Measurements from ENCODE around the gene SLC23A2.
"Not testable (repeated sequence)": the region's sequence is repeated elsewhere in the genome, so short reads cannot be mapped to it uniquely, and the experiment has no call there.

Gene SLC23A2

DNA sequence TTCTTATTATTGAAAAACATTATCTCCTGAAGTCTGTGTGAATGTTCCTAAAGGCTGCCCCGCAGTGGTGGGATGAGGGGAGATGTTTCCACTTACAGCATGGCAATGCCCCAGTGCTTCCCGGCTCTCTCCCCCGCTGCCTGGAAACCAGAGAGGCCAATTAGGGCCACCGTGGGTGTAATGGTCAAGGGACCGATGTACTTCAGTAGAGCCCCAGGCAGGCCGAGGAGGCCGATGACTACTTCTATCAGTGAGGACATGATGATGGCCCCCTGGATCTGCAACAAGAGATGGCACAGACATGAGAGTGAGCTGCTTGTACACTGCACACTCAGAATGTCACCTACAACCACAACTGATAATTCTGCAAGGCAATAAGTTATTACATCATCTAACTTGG, 117.8 kb downstream of the SLC23A2 start:
- in situ Hi-C loops (cut with MboI; ENCODE audit: low sequenced_read_pairs) = no loop called here

DNA sequence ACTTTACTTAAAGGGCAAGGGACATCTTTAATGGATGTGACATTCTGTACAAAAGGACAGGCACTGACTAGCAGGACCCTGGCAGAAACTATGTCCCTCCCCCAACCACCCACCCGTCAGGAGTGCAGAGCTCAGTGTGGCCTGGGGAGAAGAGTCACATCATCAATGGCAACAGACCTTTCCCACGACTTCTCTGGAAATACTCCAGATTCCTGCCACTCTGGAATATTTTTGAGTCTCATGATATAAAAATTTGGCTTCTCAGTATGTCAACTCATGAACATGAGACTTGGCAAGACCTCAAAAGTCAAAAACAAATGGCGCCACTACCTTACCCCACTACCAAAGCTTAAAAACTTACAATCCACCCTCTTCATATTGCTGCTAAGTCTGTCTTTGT, 118.3 kb downstream of the SLC23A2 start:
- in situ Hi-C loops (cut with MboI; ENCODE audit: low sequenced_read_pairs) = no loop called here

DNA sequence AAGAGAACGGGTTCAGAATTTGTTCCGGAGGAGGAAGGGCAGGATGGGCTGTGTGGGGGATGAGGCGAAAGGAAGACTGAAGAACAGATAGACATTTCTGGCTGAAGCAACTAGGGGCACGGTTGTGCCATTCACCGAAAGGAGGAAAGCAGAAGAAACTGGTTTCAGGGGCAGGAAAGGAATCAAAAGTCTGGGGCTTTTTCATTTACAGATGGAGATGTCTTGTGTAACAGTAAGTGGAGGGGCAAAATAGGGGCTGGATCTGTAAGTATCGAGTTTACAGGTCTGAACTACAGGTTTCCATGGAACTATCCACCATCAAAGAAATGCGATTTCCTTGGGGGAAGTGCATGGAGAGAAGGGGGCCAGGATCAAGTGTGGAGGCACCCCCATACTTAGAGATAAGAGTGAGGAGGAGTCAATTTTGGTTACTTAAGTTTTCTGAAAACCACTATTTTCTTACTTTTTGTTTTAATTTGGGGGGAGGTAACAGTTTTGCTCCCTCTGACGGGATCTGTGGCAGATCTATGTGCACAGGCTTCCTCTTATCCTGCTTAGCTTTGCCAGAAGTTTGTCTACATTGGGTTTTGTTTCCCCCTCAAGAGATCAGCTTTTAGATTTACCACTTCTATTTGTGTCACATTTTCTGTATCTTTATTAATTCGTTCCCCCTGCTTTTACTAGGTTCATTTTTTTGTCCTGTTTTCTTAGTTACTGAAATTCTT, 120.1 kb downstream of the SLC23A2 start:
- in situ Hi-C loops (cut with MboI; ENCODE audit: low sequenced_read_pairs) = no loop called here

DNA sequence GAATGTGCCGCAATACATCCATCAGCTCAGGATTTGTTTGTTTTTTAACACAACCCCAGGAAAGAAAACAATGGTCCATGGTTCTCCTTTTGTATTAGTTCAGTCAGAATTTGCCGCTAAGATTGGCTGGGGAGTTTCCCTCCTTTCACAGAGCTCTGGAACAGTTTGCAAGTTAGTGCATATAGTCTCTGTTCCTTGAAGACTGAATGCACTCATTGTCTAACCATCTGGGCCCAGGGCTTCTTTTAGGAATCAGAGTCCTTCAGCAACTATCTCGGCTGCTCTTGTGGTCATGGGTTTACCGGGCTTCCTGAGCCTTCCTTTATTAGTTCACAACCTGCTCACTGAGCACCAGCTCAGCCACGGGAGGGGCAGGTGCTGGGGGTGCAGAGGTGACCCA, 121.3 kb downstream of the SLC23A2 start:
- in situ Hi-C loops (cut with MboI; ENCODE audit: low sequenced_read_pairs) = no loop called here

DNA sequence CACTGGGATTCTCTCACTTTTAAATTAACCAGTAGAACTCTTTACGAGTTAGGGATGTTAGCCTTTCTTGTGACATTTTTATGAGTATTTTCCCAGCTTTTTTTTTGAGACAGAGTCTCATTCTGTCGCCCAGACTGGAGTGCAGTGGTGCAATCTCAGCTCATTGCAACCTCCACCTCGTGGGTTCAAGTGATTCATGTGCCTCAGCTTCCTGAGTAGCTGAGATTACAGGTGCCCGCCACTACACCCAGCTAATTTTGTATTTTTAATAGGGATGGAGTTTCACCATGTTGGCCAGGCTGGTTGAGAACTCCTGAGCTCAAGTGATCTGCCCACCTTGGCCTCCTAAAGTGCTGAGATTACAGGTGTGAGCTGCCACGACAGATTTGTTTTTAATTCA, 123.2 kb downstream of the SLC23A2 start:
- in situ Hi-C loops (cut with MboI; ENCODE audit: low sequenced_read_pairs) = not testable (repeated sequence)

DNA sequence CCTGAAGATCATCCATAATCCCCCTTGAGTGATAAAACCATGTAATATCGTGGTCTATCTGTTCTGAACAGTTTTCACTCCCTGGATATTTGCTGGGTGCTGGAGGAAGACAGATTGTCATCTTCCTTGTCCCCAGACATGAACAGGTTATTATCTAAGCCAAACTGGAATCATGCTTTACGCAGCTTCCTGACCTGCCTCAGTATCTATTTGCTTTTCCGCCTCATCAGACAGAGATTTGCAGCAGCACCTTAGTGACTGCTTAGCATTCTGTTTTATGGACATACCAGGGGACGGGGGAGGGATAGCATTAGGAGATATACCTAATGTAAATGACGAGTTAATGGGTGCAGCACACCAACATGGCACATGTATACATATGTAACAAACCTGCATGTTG, 124.6 kb downstream of the SLC23A2 start:
- in situ Hi-C loops (cut with MboI; ENCODE audit: low sequenced_read_pairs) = no loop called here

DNA sequence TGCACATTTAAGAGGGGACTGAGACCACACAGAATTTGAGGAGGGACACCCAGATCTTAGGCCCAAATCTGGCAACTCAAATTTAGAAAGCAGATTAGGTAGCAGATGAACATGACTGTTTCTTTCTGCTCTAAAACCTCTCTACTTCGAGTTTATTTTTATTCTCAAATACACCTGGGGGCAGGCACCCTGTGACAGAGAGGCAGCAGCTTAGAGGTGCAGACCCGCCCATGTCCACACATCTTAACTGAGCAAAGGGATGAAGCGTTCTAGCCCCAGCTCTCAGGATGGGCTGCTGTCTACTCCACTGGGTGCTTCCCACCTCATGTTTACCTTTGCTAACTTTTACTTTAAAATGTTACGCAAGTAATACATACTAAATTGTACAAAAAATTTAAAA, 125.0 kb downstream of the SLC23A2 start:
- in situ Hi-C loops (cut with MboI; ENCODE audit: low sequenced_read_pairs) = no loop called here

DNA sequence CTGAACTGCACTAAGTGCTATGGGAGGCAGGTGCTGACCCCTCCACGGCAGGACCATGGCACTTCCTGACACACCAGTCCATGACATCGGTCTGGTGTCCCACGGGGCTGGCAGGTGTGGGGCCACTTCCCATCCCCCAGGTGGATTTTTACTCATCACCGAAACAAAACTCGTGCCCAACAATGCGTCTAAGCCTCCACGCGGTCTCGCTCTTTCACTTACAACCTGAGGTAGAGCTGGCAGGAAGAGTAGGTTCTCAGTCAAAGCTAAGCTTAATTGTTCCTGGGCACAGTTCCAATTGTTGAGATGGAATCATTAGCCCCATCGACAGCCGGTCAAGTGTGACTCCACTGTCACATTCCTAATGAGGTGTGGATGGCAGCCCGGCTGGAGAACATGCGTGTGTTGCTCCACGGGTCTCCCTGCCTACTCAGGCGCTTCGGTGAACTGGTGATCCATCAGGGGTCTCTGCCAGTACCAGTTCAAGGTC, 125.7 kb downstream of the SLC23A2 start:
- in situ Hi-C loops (cut with MboI; ENCODE audit: low sequenced_read_pairs) = no loop called here

DNA sequence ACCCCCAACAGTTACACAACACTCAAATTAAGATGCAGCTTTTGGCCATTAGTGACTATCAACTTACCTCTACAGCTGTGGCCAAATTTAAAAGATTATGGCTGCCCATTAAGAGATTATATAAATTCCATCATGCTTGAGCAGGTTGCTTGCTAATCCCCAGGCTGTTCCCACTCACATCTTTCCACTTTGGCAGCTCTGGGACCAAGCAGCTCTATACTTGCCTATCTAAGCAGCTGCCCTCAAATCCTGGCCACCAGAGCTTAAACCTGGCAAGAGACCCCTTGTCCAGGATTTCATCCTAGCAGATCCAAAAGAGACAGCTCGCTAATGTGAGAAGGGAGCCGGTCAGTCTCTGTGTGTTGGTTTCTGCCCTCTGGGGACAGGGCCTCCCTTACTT, 127.9 kb downstream of the SLC23A2 start:
- in situ Hi-C loops (cut with MboI; ENCODE audit: low sequenced_read_pairs) = no loop called here

DNA sequence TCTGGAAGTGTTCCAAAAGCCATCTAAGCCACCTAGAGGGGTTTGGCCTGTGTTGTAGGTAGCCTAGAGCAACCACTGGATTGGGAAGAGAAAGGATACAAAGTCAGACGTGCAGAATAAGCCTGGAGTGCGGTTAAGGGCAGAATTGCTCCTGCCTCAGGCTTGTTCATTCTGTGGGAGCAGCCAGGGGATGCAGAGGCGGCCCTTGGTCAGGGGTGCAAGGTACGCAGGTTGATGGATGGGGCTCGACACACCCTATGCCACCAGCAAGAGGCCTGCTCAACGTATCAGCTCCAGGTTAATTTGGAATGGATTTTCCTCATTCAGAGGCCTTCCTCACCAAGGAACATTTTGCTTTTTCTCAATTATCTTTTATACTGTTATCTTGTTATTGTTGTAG, 129.8 kb downstream of the SLC23A2 start:
- in situ Hi-C loops (cut with MboI; ENCODE audit: low sequenced_read_pairs) = no loop called here

DNA sequence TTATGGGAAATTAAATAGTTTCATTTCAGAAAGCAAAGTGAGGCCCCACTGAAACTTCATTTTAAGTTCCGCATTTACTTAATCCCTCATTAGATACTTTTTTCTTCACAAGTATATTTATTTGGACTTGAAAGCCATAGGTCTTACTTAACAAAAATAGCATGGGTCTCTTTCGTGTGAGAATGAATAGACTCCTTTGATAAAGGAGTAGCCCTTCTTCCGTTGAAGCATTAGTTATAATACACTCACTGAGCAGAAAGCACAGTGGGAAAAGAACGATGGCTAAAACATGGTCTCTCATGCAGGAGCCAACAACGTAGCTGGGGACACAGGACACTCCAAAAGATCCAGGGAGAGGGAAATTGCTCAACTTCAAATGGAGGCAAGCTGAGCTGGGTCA, 130.4 kb downstream of the SLC23A2 start:
- in situ Hi-C loops (cut with MboI; ENCODE audit: low sequenced_read_pairs) = no loop called here

DNA sequence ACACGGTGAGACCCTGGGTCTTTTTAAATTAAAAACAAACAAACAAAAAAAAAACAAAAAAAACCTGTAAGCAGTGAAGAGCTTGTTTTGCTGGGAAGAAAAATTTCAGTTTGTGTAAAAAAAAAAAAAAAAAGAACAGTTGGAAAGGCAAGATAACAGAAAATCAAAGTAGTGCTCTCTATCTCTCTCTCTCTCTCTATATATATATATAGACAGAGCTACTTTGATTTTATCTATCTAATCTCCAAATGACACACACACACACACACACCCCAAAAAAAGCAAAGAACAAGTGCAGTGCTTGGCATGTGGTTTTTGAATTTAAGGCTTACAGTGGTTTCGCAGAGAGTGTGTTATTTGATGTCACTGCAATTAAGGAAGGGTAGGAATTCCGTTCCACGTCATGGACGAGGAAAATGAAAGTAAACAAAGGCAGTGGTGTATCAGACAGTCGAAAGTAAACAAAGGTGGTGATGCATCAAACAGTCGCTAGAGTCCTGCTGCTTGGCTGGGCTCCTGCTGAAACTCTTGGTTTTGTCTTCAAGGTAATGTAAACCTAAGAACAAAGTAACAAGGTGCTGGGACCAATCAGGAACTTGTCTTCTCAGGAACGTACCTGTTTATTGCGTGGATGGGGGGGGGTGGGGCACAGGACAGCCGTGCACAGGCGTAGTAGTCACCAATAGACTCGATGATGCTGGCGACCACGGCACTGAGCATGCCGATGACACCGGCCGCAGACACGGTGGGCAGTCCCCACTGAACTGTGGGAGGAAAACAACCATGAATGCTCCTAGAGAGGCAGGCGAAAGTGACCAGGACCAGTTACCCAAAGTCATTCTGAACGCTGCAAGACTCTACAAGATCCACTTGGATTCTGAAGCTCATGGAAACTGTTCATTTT, 131.8 kb downstream of the SLC23A2 start:
- in situ Hi-C loops (cut with MboI; ENCODE audit: low sequenced_read_pairs) = no loop called here

DNA sequence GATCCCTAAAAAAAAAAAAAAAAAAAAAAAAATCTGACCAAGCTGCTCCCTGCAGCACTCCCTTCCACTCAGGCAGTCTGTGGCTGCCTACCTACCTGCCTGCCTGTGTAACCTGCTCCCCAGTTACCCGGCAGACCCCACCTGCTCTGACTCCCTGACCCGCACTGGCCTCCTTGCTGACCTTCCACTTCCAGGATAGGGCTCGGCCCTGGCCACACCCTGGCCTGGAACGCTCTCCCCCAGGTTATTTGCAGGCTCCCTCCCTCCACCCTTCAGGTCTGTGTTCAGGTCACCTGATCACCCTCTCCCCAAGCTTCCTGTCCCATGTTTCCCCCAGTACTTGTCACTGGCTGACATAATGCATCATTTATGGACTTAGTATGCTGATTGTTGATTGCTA, 134.3 kb downstream of the SLC23A2 start:
- in situ Hi-C loops (cut with MboI; ENCODE audit: low sequenced_read_pairs) = no loop called here

DNA sequence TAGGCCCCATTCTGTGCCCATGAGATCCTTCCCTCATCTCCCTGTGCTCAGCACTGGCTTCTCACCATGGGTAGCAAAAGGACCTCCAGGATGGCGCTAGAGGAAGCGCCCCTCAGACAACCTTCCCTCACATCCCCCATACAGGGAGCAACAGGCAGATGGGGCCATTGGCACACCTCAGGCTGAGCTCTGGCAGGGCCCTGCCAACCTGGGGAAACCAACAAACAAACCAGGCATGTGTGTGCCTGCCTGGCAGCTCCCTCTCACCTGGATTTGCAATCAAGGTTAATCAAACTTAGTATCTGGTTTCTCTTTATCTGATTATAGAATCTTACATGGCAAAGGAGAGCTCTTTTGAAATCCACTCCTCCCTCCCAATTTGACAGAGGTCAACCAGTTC, 134.9 kb downstream of the SLC23A2 start:
- in situ Hi-C loops (cut with MboI; ENCODE audit: low sequenced_read_pairs) = no loop called here

DNA sequence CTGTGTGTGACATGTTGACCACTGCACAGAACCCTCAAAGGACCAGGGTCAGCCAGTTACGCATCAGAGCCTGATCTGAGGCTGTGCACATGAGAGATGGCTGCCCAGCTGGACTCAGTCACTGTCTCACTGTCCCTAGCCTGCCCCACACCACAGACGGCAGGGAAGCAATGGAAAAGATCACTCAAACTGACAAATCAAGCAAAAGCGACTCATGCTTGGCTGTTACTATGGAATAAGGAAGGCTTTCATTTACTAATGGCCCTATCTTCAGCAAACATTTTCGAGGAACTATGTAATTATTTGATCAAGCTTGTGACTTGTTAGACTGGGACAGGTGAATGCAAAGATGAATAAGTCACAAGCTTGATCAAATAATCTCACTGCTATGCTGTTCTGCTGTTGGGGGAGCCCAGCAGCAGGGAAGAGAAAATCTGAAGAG, 137.0 kb downstream of the SLC23A2 start:
- in situ Hi-C loops (cut with MboI; ENCODE audit: low sequenced_read_pairs) = no loop called here

DNA sequence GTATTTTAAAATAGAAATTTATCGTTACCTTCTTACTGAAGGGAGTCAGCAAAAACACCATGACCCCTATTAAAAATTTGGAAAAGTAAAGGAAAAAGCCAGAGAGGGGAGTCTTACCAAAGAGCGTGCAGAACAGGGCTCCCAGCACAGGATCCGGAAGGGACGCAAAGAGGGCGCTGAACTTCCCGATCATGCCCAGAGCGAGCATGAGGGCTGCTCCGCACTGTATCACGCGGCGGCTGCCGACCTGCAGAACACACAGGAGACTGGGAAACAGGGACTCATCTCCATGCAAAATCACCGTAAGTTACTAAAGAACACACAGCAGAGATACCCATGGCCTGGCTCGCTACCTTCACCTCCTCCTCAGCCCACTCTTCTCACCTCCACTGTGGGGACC, 138.6 kb downstream of the SLC23A2 start:
- in situ Hi-C loops (cut with MboI; ENCODE audit: low sequenced_read_pairs) = no loop called here

DNA sequence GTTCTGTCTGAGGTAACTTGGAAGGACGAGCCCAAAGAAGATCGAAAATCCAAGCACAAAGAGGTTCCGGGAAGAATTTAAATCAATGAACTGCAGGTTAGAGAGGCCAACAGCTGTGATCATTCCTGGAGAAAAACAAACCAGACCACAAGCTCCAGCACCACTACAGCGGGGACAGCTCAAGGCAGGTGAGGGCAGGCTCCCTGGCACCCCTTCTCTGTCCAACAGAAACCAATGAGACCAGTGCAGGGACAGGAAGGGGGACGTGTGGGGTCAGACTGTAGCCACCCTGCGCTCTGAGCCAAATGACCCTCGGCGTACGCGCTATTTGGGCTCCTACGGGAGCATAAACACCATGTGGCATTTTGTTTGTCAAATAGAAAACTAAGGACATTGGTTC, 139.3 kb downstream of the SLC23A2 start:
- in situ Hi-C loops (cut with MboI; ENCODE audit: low sequenced_read_pairs) = no loop called here

DNA sequence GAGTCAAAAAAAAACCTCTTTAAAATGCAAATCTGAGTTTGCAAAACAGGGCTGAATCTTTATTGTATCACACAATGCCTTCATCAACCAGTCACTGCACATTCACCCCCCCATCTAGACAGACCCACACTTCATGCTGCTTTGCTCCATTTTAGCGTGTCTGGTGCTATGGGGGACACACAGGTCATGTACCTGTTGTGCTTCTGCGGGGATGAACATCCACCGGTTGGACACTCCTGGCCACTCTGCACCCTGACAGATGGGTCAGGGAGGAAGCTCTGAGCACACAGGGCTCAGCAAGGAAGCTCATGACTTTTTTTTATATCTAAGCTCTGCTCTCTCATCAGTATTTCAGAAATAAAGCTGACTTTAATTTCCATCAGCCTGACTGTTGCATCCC, 143.3 kb downstream of the SLC23A2 start:
- in situ Hi-C loops (cut with MboI; ENCODE audit: low sequenced_read_pairs) = no loop called here

DNA sequence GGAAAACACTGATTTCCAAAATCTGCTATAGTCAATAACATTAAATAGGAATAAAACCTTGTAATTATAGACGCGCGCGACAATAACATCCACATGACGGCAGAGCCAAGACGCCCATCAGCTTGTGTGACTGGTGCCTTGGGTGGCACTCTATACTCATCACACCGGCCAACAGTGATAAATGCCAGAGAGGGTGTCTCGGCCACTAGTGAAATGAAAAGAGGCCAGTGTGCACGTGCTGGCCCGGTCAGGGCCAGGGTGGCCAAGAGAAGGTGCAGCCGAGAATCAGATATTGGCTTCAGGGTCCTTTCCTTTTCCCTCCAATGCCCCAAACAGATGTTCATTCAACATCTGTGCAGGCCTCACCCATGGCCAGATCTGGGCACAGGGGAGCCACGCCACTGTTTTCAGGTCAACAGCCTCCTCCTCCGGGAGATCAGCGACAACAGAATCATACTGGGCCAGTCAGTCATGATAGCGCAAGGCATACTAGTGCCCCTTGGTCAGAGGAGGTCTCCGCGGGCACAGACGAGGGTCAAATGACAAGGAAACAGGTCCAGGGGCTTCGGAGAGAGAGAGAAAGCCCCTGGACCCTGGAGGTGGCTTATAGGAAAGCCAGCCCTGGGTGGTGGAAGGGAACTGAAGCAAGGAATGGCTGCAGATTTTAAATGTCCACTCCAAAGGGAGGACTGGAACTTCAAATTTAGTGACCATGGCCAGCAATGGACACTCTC, 145.1 kb downstream of the SLC23A2 start:
- in situ Hi-C loops (cut with MboI; ENCODE audit: low sequenced_read_pairs) = no loop called here

DNA sequence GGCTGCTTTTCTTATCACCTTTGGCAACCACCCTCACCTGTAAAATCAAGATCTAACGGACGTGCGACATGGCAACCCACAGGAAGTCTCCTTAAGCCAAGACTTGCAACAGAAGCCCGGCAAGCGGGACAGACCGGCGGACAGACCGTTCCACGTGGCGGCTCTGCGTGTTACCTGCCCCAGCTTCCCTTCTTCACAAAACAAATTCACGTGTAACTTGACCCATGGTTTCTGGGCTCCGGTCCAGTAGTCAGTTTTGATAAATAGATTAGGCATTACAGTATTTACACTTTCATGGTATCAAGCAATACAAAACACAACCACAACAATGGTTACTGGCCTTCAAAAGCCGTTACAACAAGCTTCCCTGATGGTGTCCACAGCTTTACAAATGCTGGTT, 145.8 kb downstream of the SLC23A2 start:
- in situ Hi-C loops (cut with MboI; ENCODE audit: low sequenced_read_pairs) = no loop called here

DNA sequence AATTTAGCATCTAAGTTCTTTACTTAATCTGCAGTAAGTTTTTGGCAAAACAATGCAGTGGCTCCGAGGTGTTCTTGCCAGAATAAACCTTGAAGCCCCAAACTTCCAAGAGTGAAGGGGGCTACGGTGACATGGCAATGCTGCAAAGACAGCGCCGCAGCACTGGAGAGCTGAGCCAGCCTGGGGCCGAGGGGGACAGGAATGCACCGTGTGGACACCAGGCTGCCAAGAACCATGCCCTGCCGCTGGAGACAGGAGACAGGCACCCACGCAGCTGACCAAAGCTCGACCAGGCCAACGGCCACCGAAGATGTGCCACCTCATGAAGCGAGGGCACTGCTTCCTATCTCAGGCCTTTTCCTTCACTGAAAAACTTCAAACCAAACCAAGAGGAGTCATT, 146.2 kb downstream of the SLC23A2 start:
- in situ Hi-C loops (cut with MboI; ENCODE audit: low sequenced_read_pairs) = no loop called here

DNA sequence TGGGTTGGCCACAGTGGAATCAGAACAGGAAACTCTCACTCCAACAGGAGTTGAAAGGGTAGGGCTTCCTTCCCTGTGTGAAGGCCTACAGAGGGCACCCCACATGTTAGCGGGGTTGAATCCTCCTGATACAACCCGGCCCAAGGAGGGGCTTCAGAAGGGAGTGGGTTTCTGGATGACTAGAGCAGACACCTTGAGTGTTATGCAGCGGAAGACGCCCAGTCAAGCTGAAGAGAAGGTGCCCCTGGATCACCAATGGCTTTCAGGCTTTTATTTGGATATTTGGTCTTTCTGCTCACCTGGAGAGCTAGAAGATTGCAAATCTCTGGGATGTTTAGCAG, 146.8 kb downstream of the SLC23A2 start:
- in situ Hi-C loops (cut with MboI; ENCODE audit: low sequenced_read_pairs) = no loop called here
